ENCODE measurements around the gene EXOC7.

GRCh38 chr17:76088868-76089576 lies 14.6 kb downstream of the EXOC7 start:
- no peak for TF ChIP-seq CTCF (IDR thresholded peaks at IDR 0.05)
- no peak for TF ChIP-seq POLR2A (IDR thresholded peaks at IDR 0.05)
- TF ChIP-seq POLR2AphosphoS5 (IDR thresholded peaks at IDR 0.05) = no peak

Measured in prostate gland (tissue), 2 donors.